GM21360 (cell line): ENCODE data around the gene ABCF3.

ENCODE experiments used
- ATAC-seq: cut with Tn5 transposase; IDR thresholded peaks from one replicate; pipeline ENCODE4 v1.9.1; 2021; ENCODE audit warnings: mild to moderate bottlenecking, moderate library complexity; ENCODE audit not compliant: unreplicated experiment

Gene ABCF3

DNA sequence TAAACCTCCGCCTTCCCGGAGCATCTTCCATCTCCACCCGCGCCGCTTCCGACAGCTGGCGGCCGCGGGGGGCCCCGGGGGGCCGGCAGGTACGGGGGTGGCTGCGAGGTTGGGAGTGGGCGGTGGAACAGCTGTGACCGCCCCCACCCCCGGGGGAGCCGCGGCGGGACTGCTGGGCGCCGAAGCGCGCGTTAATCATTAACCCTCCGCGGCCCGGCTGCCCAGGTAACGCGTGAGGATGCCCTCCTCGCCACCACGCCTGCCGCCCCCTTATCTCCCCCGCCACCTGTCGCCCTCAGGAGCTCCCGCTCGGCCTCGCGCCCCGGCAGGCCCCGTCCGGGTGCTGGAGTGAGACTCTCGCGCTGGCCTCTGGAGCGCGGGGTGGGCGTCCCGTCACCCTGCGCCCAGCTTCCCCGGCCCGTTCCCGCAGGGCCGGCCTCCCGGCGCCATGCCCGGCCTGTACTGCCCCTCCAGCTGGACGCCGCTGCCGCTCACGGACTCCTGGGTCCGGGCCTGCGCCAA is 44.1 kb downstream of the ABCF3 start:
- no peak for ATAC-seq

DNA sequence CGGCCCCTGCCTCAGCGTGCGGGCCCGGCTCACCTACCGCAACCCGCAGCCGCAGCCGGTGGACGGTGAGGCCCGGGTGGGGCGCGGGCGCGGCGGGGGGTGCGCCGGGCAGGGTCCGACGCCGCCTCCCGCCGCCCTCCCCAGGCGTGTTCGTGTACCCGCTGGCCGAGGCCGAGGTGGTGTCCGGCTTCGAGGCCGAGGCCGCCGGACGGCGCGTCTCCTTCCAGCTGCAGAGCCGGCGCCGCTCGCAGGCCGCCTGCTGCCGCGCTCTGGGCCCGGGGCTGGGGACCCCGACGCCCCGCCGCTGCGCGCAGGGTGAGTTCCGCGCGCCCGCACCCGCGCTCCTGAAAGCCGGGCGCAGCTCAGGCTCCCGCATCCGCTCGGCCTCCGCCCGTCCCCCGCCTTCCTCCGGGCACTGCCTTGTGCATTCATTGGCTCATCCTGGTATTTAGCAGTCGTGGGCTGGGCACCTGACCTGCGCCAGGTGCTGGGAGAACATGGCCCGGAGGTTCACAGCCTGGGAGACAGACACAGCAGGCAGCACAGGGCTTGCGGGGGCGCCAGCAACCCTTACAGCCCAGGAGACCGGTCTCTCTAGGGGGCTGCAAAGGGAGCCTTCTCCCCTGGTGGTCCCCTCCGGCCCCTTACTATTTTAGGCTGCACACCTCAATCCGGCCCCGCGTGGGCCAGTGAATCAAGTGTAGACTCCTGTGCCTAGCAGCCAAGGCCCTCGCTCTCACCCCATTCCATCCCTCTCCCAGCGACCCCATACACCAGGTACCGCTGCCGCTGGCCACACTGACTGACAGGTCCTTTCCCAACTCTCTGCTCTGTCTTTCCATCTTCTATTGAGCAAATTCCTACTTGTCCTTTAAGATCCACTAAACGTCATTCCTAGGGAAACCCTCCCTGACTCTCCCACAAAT is 44.9 kb downstream of the ABCF3 start:
- ATAC-seq: no peak

DNA sequence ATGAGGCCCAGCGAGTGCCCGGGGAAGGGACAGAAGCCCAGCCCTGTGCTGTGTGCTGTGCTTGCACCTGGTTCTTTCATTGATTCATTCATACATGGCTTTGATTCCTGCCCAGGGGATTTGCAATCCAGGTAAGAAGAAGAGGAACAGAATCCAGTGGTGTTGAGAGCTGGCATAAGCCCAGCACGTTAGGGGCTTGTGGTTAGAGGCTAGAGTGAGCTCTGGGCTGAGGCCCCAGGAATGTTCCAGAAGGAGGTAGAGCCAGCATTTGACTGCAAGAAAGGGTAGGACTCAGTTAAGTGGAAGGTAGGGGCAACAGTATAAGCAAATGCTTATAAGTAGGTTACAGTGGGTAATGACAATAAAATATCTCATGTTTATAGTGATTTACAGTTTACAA is 45.7 kb downstream of the ABCF3 start:
- ATAC-seq: no peak

DNA sequence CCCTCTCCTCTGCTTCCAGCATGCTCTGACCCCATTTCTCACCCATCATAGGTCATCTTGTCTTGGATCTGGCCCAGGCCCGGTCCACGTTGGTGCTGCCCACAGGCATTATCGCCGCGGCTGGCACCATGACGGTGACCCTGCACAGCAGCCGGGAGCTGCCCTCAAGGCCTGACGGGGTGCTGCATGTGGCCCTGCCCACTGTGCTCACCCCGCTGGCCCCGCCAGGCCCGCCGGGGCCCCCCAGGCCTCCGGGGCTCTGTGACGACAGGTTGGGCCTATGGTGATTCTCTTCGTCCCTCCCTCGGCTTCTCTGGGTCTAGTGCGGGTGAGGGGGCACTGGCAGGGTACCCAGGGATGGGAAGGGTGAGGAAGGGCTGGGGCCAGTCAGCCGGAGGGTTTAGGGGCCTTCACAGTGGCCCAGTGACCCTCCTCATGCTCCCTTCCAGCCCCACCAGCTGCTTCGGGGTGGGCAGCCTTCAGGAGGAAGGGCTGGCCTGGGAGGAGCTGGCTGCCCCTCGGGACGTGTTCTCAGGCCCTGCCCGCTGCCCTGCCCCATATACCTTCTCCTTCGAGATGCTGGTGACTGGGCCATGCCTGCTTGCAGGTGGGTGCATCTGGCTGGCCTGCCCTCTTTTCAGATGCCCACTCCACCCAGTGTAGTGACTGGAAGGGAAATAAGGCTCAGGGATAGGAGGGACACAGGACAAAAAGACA is 47.3 kb downstream of the ABCF3 start:
- ATAC-seq: no peak

DNA sequence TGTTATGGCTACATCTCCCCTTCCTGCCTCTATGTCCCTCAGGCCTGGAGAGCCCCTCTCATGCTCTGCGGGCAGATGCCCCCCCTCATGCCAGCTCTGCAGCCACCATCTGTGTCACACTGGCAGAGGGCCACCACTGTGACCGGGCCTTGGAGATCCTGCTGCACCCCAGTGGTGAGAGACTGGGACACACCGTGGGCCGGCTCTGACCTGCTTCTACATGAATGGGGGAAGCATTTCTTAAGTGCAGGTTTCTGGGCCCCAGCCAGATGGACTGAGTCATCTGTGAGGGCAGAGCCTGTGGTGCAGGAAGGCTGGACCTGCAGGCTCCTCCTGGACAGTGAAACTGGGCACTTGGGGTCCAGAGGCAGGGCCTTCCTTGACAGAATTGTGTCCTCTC is 48.2 kb downstream of the ABCF3 start:
- no peak for ATAC-seq

DNA sequence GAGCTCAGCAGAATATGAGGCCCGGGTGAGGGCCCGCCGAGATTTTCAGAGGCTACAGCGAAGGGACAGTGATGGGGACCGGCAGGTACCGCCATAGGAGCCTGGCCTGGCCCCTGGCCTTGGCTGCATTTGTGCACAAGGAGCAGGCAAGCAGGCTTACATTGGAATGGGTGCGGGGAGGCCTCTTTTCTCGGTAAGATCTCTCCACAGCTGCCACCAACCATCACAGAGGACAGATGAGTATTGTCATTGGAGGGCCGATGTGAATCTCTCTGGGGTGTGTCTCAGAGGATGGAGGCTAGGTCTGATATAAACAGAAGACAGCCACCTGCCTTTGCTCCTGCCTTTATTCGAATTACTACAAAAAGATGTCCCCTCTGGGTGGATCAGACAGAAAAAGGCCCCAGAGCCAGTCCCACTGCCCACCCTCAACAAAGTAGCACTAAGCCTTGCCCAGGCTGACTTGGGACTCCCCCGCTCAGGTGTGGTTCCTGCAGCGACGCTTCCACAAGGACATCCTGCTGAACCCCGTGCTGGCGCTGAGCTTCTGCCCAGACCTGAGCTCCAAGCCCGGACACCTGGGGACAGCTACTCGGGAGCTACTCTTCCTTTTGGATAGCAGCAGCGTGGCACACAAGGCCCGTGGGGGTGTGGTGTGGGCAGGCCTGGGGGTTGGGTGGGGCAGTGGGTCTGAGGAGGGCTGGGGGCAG is 48.8 kb downstream of the ABCF3 start:
- ATAC-seq: no peak

DNA sequence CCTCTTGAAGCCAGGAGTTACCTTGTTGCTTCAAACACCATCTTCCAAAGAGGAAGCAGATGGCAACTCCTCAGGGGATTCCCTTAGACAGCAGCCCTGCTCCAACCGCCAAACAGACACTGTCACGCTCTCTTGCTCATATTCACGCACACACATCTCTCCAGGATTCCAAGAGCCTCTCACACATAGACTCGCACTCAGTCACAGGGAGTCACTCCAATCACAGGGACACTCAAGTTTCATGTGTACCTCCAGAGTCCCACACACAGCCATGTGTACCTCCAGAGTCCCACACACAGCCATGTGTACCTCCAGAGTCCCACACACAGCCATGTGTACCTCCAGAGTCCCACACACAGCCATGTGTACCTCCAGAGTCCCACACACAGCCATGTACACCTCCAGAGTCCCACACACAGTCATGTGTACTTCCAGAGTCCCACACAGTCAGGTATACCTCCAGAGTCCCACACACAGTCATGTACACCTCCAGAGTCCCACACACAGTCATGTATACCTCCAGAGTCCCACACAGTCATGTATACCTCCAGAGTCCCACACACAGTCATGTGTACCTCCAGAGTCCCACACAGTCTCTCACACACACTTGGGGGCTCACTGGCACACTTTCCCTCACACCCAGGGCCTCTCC is 49.5 kb downstream of the ABCF3 start:
- ATAC-seq: no peak

DNA sequence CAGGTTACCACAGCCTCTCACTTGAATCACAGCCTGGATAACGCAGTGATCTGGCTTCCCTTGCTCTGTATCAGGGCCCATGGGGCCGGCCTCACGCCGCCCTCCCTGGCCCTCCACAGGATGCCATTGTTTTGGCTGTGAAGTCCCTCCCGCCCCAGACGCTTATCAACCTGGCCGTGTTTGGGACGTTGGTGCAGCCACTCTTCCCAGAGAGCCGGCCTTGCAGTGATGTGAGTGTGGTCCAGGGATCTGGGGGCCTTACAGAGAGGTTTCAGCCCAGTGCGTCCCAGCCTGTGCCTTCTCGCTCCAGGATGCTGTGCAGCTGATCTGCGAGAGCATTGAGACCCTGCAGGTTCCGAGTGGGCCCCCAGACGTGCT is 50.0 kb downstream of the ABCF3 start:
- no peak for ATAC-seq

DNA sequence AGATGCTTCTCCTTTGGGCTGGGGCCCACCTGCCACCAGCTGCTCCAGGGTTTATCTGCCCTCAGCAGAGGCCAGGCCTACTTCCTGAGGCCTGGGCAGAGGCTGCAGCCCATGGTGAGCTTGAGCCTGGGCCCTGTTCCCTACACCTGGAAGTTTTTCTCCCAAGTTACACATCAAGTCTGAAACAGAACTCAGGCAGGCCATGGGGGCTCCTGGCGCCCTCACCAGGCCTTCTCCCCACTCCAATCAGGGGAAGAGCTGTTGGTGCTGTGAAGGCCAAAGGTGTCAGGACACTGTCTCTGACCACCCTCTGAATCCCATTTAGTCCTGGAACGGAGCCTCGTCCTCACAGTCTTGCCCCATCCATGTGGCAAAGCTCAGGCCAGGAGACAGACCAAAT is 50.6 kb downstream of the ABCF3 start:
- no peak for ATAC-seq

DNA sequence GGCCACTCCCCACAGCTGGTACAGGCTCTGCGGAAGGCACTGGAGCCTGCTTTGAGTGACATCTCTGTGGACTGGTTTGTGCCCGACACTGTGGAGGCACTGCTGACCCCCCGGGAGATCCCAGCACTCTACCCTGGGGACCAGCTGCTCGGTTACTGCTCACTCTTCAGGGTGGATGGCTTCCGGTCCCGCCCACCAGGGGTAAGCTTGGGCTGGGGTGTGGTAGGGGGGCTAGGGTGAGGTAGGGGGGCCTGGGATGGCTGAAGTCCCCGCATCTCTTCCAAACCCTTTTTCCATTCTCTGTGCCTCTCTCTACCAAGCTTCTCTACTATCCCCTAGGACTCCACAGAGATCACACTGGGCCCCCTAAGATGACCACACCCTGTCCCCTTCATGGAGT is 51.2 kb downstream of the ABCF3 start:
- no peak for ATAC-seq

DNA sequence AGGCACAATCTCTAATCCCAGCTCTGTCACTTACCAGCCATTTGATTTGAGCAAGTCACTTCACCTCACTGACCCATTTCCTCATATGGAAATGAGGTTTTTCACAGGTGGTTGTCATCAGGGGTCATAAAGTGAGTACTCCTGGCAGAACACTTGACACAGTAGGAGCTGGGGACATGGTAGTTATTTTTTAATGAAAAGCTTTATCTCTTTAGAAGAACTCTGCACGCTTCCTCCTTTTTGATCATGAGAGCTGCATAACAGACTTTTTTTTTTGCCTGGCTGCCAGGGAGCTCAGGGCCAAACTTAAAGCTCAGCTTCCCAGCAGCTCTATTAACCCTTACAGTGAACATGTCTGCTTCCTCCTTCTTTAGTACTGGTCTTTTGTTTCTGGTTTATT is 51.8 kb downstream of the ABCF3 start:
- ATAC-seq: no peak

DNA sequence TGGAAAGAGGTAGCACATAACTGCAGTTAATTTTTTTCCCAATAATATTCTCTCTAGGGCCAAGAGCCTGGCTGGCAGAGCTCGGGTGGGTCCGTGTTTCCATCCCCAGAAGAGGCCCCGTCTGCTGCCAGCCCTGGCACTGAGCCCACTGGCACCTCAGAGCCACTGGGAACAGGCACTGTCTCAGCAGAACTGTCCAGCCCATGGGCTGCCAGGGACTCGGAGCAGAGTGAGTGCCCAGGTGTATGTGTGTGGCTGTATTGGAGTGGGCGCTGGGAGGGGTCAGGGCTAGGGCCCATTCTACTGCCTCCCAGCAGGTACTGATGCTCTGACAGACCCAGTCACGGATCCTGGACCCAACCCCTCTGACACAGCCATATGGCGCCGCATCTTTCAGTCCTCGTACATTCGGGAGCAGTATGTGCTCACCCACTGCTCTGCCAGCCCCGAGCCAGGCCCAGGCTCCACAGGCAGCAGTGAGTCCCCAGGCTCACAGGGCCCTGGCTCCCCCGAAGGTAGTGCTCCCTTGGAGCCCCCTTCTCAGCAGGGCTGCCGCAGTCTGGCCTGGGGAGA is 52.3 kb downstream of the ABCF3 start:
- no peak for ATAC-seq

DNA sequence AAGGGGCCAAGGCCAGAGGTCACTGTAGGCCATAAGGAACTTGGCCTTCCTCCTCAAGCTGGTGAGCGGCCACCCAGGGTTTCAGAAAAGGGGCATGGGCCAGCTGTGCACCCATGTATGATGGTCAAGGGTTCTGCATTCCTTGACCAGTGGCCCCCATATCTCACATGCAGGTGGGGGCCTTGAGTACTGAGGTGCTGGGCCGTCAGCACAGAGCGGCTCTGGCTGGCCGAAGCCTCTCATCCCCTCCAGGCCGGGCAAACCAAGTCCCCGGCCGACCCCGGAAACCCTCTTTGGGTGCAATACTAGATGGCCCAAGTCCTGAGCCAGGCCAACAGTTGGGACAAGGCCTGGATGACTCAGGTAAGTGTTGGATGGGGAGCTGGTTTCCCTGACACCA is 53.2 kb downstream of the ABCF3 start:
- no peak for ATAC-seq

DNA sequence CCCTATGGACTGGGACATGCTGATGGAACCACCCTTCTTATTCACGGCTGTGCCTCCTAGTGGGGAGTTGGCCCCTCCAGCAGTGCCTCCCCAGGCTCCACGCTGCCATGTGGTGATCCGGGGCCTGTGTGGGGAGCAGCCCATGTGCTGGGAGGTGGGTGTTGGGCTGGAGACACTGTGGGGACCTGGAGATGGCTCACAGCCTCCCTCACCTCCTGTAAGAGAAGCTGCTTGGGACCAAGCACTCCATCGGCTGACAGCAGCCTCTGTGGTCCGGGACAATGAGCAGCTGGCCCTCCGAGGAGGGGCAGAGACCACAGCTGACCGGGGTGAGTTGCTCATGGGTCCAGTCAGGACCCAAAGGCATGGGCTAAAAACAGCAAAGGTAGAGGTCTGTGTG is 53.7 kb downstream of the ABCF3 start:
- no peak for ATAC-seq

DNA sequence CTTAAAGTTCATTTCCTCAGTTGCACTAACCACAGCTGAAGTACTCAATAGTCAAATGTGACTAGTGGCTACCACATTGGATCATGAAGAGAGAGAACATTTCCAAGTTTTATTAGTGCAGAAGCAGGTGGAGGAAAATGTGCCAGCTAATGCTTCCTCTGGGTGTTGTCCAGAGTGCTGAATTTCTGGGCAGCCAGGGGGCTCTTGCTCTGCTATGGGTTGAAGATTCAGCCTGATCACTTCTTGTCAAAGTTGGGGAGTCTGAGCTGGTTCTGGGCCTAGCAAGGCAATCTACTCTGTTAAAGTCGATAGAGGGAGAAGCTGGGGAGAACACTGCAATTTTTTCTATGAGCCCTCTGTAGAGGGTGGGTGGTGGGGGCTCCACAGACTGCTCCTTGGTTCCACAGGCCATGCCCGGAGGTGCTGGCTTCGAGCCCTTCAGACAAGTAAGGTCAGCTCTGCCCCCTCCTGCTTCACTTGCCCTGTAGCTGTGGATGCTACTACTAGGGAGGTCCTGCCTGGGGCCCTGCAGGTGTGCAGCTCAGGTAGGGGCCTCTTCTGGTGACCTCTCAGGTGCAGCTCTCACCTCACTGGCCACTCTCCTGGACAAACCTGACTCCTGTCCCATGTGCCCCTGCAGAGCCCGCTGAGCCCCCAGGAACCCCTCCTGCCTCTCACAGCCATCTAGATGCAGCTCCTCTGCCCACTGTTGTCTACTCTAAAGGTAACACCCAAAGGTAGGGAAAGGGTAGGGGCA is 54.6 kb downstream of the ABCF3 start:
- ATAC-seq: no peak

DNA sequence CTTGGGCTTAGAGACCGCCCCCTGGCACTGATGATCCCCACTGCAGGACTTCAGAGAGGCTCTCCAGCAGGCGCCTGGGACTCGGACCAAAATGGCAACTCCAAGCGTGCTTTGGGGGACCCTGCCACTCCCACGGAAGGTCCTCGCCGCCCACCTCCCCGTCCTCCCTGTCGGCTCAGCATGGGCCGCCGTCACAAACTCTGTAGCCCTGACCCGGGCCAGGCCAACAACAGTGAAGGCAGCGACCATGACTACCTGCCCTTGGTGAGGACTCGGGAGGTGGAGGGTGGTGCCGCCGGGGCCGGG is 55.1 kb downstream of the ABCF3 start:
- no peak for ATAC-seq

DNA sequence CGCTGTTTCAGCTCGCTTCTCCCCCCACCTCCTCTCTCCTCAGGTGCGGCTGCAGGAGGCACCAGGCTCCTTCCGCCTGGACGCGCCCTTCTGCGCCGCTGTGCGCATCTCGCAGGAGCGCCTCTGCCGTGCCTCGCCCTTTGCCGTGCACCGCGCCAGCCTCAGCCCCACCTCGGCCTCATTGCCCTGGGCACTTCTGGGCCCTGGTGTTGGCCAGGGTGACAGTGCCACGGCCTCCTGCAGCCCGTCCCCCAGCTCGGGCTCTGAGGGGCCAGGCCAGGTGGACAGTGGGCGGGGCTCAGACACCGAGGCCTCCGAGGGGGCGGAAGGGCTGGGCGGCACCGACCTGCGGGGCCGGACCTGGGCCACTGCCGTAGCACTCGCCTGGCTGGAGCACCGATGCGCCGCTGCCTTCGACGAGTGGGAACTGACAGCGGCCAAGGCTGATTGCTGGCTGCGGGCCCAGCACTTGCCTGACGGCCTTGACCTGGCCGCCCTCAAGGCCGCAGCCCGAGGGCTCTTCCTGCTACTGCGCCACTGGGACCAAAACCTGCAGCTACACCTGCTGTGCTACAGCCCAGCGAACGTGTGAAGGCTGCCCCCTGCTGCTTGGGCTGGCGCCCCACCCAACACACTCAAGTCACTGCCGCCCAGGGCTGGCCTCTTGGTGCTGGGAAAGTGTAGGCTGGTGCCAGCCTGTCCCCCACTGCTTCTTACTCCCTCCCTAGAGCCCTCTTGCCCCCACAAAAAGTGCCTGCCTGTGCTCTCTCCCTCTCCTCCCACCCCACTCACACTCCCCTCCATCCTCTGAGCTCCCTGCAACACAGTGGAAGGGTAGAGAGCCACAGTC is 55.7 kb downstream of the ABCF3 start:
- no peak for ATAC-seq

DNA sequence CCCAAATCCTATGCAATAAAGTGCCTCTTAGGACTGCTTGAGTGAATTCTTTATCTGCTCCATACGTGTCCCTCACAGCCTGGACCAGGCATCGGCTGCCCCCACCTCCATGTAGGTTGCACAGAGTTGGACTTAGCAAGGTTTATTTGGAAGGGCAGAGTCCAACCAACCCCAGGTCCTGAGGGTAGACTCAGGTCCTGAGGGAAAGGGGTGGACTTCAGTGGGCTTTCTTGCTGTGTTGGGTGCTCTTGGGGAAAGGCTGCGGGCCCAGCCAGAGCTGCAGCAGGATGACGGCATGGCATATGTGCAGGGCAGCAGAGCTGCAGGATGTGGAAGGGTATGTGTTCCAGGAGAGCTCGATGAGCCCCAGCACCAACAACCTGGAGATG is 56.3 kb downstream of the ABCF3 start:
- no peak for ATAC-seq
